HepG2 (cell line): ENCODE measurements around the gene PRPSAP2. TPM values are rescaled to one million over a fixed set of nuclear protein-coding genes. Genes with fewer than 3 reads are reported as not detected.

Experiments
- BCL6 ChIP-seq: IDR thresholded peaks from 2 replicates; pipeline ENCODE4 v1.6.1; 2016; ENCODE audit warnings: missing genetic modification reagents, missing compliant biosample characterization
- GABPA ChIP-seq, 2 experiments: IDR thresholded peaks; 2 replicates each; pipeline ENCODE4 v1.6.1; 2011 to 2016; ENCODE audit warnings: low read depth in 2 of 2, low read length in 1 of 2, missing biosample characterization in 1 of 2, missing genetic modification characterization in 1 of 2
- HCFC1 ChIP-seq: fragments of 150-350 bp; IDR thresholded peaks from 2 replicates; pipeline ENCODE4 v1.6.1; 2014; ENCODE audit warnings: low read depth, low read length
- HIC2 ChIP-seq: sonication (generic); formaldehyde crosslinking; IDR thresholded peaks from 2 replicates; pipeline ENCODE4 v1.9.0; 2022; ENCODE audit warnings: low read depth, missing genetic modification reagents
- HOXA3 ChIP-seq: sonication (generic); formaldehyde crosslinking; IDR thresholded peaks from 2 replicates; pipeline ENCODE4 v1.5.0; 2020; ENCODE audit warnings: missing genetic modification reagents
- HOXA7 ChIP-seq: sonication (generic); formaldehyde crosslinking; IDR thresholded peaks from 2 replicates; pipeline ENCODE4 v1.8.1; 2022; ENCODE audit warnings: mild to moderate bottlenecking, missing genetic modification reagents, moderate library complexity
- MAX ChIP-seq: IDR thresholded peaks from 2 replicates; pipeline ENCODE4 v1.6.1; 2012; ENCODE audit warnings: inconsistent platforms
- MXI1 ChIP-seq: IDR thresholded peaks from 3 replicates; pipeline ENCODE4 v1.6.1; 2012; ENCODE audit warnings: low read depth, low read length, inconsistent platforms, borderline replicate concordance
- PAF1 ChIP-seq: IDR thresholded peaks from 2 replicates; pipeline ENCODE4 v1.6.1; 2016; ENCODE audit warnings: missing genetic modification reagents, missing compliant biosample characterization
- SP2 ChIP-seq: sonication (generic); formaldehyde crosslinking; IDR thresholded peaks from 2 replicates; pipeline ENCODE4 v1.5.1; 2020; ENCODE audit warnings: mild to moderate bottlenecking, missing genetic modification reagents
- THAP9 ChIP-seq: sonication (generic); formaldehyde crosslinking; IDR thresholded peaks from 2 replicates; pipeline ENCODE4; 2020; ENCODE audit warnings: missing genetic modification reagents, mild to moderate bottlenecking, borderline replicate concordance
- TIGD3 ChIP-seq: sonication (generic); formaldehyde crosslinking; IDR thresholded peaks from 2 replicates; pipeline ENCODE4 v1.5.1; 2020; ENCODE audit warnings: mild to moderate bottlenecking, missing genetic modification reagents, borderline replicate concordance
- TRAFD1 ChIP-seq: sonication (generic); formaldehyde crosslinking; IDR thresholded peaks from 2 replicates; pipeline ENCODE4 v1.5.1; 2020; ENCODE audit warnings: missing genetic modification reagents, mild to moderate bottlenecking, borderline replicate concordance
- U2AF1 ChIP-seq: fragments of 200-400 bp; formaldehyde crosslinking; optimal IDR thresholded peaks from 2 replicates; pipeline ENCODE3; 2017; ENCODE audit warnings: mild to moderate bottlenecking, low read depth, low read length
- ZBED4 ChIP-seq: sonication (generic); formaldehyde crosslinking; IDR thresholded peaks from 2 replicates; pipeline ENCODE4 v1.4.0; 2020; ENCODE audit warnings: missing genetic modification reagents, borderline replicate concordance
- ZMYM3 ChIP-seq: sonication (generic); formaldehyde crosslinking; IDR thresholded peaks from 2 replicates; pipeline ENCODE4 v1.5.1; 2020; ENCODE audit warnings: mild to moderate bottlenecking, missing genetic modification reagents
- ZNF160 ChIP-seq: sonication (generic); formaldehyde crosslinking; IDR thresholded peaks from 2 replicates; pipeline ENCODE4 v1.8.0; 2022; ENCODE audit warnings: mild to moderate bottlenecking, inconsistent platforms, missing genetic modification reagents
- polyA plus RNA-seq, 8 experiments: library from polyadenylated mRNA; depleted of rRNA in 3 of 8; stranded (reverse) in 7 of 8; unstranded in 1 of 8; fragments of >200 nt; fragmentation: Illumina TruSeq in 4 of 8; extraction: Trizol in 4 of 8; gene quantifications; 2 replicates each; pipeline versions ENCODE4 v1.2.1 to v1.2.3, GENCODE V29; 2011 to 2016; ENCODE audit warnings: low read depth in 4 of 8, missing spikeins in 1 of 8, mixed read lengths in 1 of 8; ENCODE audit not compliant: insufficient read depth in 1 of 8
- total RNA-seq, 5 experiments: library from RNA; depleted of rRNA; stranded (reverse); fragments of >200 nt; fragmentation: Illumina TruSeq; extraction: Trizol; gene quantifications; 2 replicates each; pipeline ENCODE4 v1.2.3, GENCODE V29; 2016; ENCODE audit warnings: low read depth in 1 of 5

PRPSAP2 gene
- total and polyA plus RNA-seq, 2 of the 13 experiments (the other 11 are each of a cell fraction or from before 2014, with no cell fraction given): 34.0 to 58.9 TPM

- TF ChIP-seq HIC2 (CRISPR knock-in tag) (no peak), HCFC1 (no peak), TRAFD1 (CRISPR knock-in tag) (no peak), ZBED4 (CRISPR knock-in tag) (no peak), GABPA (IDR thresholded peaks at IDR 0.05; ENCODE audit: low read depth, low read length) (no peak), GABPA (CRISPR knock-in tag; IDR thresholded peaks at IDR 0.05; ENCODE audit: low read depth) (peak; percentile 32; the same call in 1 of the 2 replicates), MXI1 (no peak; the same call in 2 of the 3 replicates), HOXA3 (CRISPR knock-in tag) (no peak), SP2 (CRISPR knock-in tag) (no peak), THAP9 (CRISPR knock-in tag) (no peak), MAX (no peak), PAF1 (CRISPR knock-in tag) (no peak), ZNF160 (CRISPR knock-in tag) (no peak), U2AF1 (no peak), HOXA7 (CRISPR knock-in tag) (no peak), TIGD3 (CRISPR knock-in tag) (no peak), ZMYM3 (no peak), BCL6 (CRISPR knock-in tag) (0 out of 2 replicates have a peak, but pooled peaks have one; percentile 28)
These were observed 63.0 kb downstream of the PRPSAP2 start (continued) for GRCh38 chr17:18920911-18921441.
